HUES6 (cell line): ENCODE measurements around the gene ATXN1.

Source experiments
- H3K27ac ChIP-seq: 2 replicates; pipeline ENCODE4 v1.7.0; 2013; ENCODE audit warnings: low read depth, mild to moderate bottlenecking, low read length, inconsistent platforms
- H3K27me3 ChIP-seq: 2 replicates; pipeline ENCODE4 v1.6.1; 2013; ENCODE audit warnings: low read length; ENCODE audit not compliant: control insufficient read depth, insufficient read depth
- H3K36me3 ChIP-seq: 2 replicates; pipeline ENCODE4 v1.6.1; 2013; ENCODE audit warnings: low read length; ENCODE audit not compliant: control insufficient read depth, insufficient read depth
- H3K4me1 ChIP-seq: 2 replicates; pipeline ENCODE4 v1.6.1; 2013; ENCODE audit warnings: low read length; ENCODE audit not compliant: control insufficient read depth, insufficient read depth
- H3K4me3 ChIP-seq: 2 replicates; pipeline ENCODE4 v1.5.1; 2013; ENCODE audit warnings: low read depth, low read length
- H3K9ac ChIP-seq: one replicate; pipeline ENCODE4 v1.6.1; 2013; ENCODE audit warnings: mild to moderate bottlenecking, low read length
- H3K9me3 ChIP-seq: 2 replicates; pipeline ENCODE4 v1.6.1; 2013; ENCODE audit warnings: low read depth, low read length; ENCODE audit not compliant: control insufficient read depth, insufficient read depth

The ATXN1 gene

DNA sequence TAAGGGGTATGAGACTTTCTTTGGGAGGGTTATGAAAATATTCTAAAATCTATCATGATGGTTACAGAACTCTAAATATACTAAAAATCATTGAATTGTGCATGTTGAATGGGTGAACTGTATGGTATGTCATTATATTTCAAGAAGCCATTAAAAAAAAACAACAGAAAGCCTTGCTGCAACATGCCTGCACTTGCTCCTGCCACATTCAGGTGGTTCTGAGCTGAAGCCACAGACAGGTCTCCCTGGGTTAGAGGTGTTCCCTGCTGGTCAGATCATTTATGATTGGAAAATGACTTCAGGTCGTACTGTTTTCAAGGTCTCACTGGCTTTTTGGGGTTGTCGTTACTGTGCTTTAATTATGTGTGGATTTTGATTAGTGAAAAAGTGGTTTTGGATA lies 509.6 kb downstream of the ATXN1 start:
- Histone ChIP-seq H3K4me1 (peaks cover 9% of the 10 kb centered on the region), H3K9ac (no peak overlapping the region), H3K27me3 (no peaks in the 10 kb centered on the region), H3K27ac (no peak overlapping the region), H3K9me3 (no peaks in the 10 kb centered on the region), H3K4me3 (no peak overlapping the region), H3K36me3 (no peaks in the 10 kb centered on the region; the same call in 1 of the 2 replicates)

DNA sequence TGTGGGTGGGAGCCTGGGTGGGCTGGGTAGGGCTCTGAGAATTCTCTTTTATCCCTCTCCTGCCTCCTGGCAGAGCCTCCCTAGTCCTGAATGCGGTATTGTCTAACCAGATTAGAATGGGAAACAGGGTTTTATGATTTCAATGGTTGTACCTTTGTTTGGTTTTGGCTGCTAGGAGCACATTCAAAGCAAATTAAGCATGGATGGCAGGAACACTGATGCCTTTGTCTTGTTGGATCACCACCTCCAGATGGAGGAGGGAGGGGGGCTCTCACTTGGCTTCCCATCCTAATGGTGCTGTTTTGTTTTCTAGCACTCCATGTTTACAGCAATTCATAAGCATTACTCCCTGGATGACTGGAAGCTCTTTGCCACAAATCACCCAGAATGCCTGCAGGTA lies 511.3 kb downstream of the ATXN1 start:
- H3K27ac ChIP-seq, result no peak overlapping the region
- H3K4me1 ChIP-seq, result peaks cover 12% of the 10 kb centered on the region
- no peak overlapping the region for H3K4me3 ChIP-seq
- H3K36me3 ChIP-seq, result no peaks in the 10 kb centered on the region
- H3K9ac ChIP-seq, result no peak overlapping the region
- H3K27me3 ChIP-seq, result no peaks in the 10 kb centered on the region
- H3K9me3 ChIP-seq, result no peaks in the 10 kb centered on the region
